Mesothelial cell of epicardium (in vitro differentiated cells): Measurements from ENCODE around the gene SRSF4. TPM values are rescaled to one million over a fixed set of nuclear protein-coding genes. Genes with fewer than 3 reads are reported as not detected.

Experiments
- DNase-seq, 2 experiments: peaks; one replicate each; pipeline ENCODE4 v3.0.0; 2021; ENCODE audit warnings: low spot score in 2 of 2; ENCODE audit not compliant: unreplicated experiment in 2 of 2
- H3K27ac Mint-ChIP-seq: 2 replicates; pipeline ENCODE4 v1.8.0; 2021; ENCODE audit warnings: mixed read lengths
- H3K27me3 Mint-ChIP-seq: 2 replicates; pipeline ENCODE4 v1.8.0; 2021; ENCODE audit warnings: low read depth, mixed read lengths
- H3K36me3 Mint-ChIP-seq: 2 replicates; pipeline ENCODE4 v1.8.0; 2021; ENCODE audit warnings: mixed read lengths
- H3K4me1 Mint-ChIP-seq: 2 replicates; pipeline ENCODE4 v1.8.0; 2021; ENCODE audit warnings: mixed read lengths
- H3K4me3 Mint-ChIP-seq: 2 replicates; pipeline ENCODE4 v1.8.0; 2021; ENCODE audit warnings: mild to moderate bottlenecking, moderate library complexity, mixed read lengths
- H3K9me3 Mint-ChIP-seq: 2 replicates; pipeline ENCODE4 v1.8.0; 2021; ENCODE audit warnings: mixed read lengths
- total RNA-seq: library from RNA; stranded (reverse); gene quantifications from 3 replicates; pipeline ENCODE4 v1.2.1, GENCODE V29; 2021
- TF ChIP-seq, protein P1 (sequence below): fragments of 200-600 bp; sonication (generic); IDR thresholded peaks from one replicate; pipeline ENCODE4 v1.5.0; 2021; ENCODE audit warnings: antibody characterized with exemption; ENCODE audit not compliant: unreplicated experiment

The SRSF4 gene
- total RNA-seq, 1 donor from 2014 or later = 105 TPM

DNA sequence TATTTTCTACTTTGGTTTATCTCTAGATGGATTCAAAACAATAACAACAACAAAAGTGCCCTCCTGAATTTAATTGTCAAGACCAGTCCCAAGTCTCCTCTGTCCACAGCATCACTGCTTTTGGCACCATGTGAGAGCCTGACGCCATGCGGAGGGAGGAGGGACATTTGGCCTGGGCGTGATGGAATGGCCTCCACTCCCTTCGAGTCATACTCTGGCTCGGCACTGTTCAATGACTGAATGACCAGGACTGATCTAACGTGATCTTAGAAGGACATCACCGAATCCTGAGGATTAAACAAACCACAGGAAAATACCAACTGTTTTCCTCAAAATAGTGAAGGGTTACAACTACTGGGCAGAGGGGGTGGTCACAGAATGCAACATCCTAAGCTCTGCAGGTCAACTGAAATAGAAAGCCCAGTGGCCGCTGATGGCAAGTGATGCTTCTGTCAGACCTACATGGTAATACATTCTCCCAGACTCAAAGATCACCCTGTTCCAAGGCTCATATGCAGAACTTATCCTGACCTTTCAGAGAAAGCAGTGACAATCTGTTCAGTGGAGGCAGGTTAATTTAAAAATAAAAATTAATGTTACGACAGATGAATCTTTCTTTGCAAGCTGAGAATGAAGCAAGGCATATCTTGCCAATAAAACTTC, 19.1 kb downstream of the SRSF4 start:
- TF ChIP-seq, protein P1, sequence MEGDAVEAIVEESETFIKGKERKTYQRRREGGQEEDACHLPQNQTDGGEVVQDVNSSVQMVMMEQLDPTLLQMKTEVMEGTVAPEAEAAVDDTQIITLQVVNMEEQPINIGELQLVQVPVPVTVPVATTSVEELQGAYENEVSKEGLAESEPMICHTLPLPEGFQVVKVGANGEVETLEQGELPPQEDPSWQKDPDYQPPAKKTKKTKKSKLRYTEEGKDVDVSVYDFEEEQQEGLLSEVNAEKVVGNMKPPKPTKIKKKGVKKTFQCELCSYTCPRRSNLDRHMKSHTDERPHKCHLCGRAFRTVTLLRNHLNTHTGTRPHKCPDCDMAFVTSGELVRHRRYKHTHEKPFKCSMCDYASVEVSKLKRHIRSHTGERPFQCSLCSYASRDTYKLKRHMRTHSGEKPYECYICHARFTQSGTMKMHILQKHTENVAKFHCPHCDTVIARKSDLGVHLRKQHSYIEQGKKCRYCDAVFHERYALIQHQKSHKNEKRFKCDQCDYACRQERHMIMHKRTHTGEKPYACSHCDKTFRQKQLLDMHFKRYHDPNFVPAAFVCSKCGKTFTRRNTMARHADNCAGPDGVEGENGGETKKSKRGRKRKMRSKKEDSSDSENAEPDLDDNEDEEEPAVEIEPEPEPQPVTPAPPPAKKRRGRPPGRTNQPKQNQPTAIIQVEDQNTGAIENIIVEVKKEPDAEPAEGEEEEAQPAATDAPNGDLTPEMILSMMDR = no peak
- peaks cover 38% of the 10 kb centered on the region for H3K4me1 Mint-ChIP-seq
- no peaks in the 10 kb centered on the region for H3K9me3 Mint-ChIP-seq
- H3K27me3 Mint-ChIP-seq = no peaks in the 10 kb centered on the region
- no peak overlapping the region for H3K4me3 Mint-ChIP-seq
- H3K36me3 Mint-ChIP-seq = peaks cover 26% of the 10 kb centered on the region
- no peak for DNase-seq
- H3K27ac Mint-ChIP-seq = peak overlapping the region; percentile 26

DNA sequence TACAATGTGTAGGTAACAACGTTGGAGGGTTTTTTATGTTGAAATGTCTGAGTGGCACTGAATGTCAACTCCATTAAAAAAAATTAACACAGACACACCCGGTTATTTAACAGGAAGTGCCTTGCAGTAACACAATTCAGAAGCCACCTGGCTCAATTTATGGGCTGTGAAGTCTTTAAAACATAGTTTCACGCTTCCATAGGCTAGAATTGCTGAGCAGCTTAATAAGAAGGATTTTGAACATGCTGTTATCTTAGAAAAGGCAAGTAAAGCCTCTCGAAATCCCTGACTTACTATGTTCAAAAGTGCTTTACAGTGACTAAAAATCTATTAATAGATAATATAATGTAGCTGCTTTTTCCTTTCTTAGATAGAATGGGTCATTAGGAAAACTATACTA, 19.7 kb downstream of the SRSF4 start:
- Mint-ChIP-seq H3K27ac (peak overlapping the region; percentile 25), H3K4me1 (peaks cover 44% of the 10 kb centered on the region), H3K27me3 (no peaks in the 10 kb centered on the region), H3K36me3 (peaks cover 28% of the 10 kb centered on the region), H3K4me3 (no peak overlapping the region), H3K9me3 (no peaks in the 10 kb centered on the region)
- TF ChIP-seq, protein P1 = no peak
- DNase-seq = no peak

DNA sequence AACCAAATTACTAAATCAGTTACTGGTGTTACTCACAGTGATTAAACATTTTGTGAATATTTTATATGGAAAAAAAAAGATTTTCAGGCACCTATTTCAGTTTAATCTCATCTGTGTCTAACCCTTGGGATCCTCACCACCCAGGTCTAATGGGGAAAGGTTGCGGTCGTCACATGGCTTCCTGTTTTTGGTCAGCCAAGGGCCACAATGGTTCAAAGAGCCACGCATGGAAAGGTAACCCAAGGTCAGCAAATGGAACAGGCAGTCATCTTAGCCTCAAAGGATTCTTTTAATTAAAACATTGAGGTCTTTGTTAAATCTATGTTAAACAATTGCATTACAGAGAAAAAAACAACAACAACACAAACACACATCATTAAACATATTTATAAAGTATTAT, 21.9 kb downstream of the SRSF4 start:
- DNase-seq = no peak
- H3K36me3 Mint-ChIP-seq = peaks cover 21% of the 10 kb centered on the region
- TF ChIP-seq, protein P1 = no peak
- no peaks in the 10 kb centered on the region for H3K9me3 Mint-ChIP-seq
- peak overlapping the region; percentile 84 for H3K27ac Mint-ChIP-seq
- H3K27me3 Mint-ChIP-seq = no peaks in the 10 kb centered on the region
- H3K4me1 Mint-ChIP-seq = peaks cover 60% of the 10 kb centered on the region
- no peak overlapping the region for H3K4me3 Mint-ChIP-seq

DNA sequence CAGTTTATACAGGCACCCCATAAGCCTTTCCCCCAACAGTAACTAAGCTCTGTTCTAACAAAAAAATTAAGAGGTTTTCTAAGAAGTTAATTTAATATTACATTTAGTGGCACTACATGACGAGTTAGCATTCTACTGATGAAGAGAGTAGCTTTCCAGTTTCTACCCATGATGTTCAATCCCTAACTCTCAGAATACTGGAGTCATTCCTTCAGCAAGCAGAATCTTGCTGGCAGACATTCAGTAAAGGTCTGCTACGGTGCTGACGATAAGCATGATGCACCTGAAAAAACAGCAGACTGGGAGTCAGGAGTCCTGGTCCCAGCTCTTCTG, 24.5 kb downstream of the SRSF4 start:
- no peak for DNase-seq
- Mint-ChIP-seq H3K4me3 (peak overlapping the region; percentile 34), H3K4me1 (peaks cover 43% of the 10 kb centered on the region), H3K27ac (peak overlapping the region; percentile 94), H3K9me3 (no peaks in the 10 kb centered on the region), H3K27me3 (no peaks in the 10 kb centered on the region), H3K36me3 (peaks cover 26% of the 10 kb centered on the region)
- TF ChIP-seq, protein P1 = no peak

DNA sequence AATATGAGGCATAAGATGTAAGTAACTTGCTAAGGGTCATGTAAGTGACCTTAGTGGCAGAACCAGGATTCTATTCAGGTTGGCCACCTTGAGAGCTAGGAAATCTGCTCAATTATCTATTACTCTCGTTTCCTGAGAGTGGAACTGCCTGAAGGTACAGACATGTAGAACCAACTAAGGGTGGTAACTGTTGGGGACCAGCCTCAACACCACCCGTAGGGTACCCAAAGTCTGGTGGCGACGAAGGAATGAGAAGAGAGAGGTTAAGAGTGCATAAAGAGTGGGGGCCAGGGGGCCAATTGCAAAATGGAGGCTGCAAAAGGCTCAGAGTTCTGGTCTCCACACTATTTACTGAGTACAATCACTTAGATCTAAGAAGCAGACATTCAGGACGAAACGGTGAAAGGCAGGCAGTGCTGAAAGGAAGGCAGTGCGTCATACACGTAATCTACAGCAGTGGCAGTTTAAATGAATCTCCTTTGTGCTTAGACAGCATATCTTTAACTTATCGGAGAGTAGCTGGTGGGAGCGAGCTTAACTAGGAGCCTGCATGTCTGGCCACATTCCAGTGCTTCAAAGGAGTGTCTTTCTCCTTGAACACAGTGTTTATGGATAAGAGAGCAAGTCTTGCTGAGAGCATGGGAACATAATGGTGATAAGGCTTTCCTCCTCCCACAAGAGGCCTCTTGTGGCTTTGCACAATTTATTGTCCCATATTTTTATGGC, 25.0 kb downstream of the SRSF4 start:
- no peaks in the 10 kb centered on the region for H3K27me3 Mint-ChIP-seq
- TF ChIP-seq, protein P1 = no peak
- peak overlapping the region; percentile 94 for H3K27ac Mint-ChIP-seq
- no peak overlapping the region for H3K4me3 Mint-ChIP-seq
- H3K4me1 Mint-ChIP-seq = peaks cover 44% of the 10 kb centered on the region
- H3K9me3 Mint-ChIP-seq = no peaks in the 10 kb centered on the region
- H3K36me3 Mint-ChIP-seq = peaks cover 30% of the 10 kb centered on the region
- peak in 1 of 2 experiments; percentile 55 for DNase-seq
